HAP-1 (cell line): ENCODE data around the gene NAPEPLD.
A peak's percentile ranks its signal among the peaks of the same experiment; 100 is the strongest.
"Not testable (repeated sequence)": the region's sequence is repeated elsewhere in the genome, so short reads cannot be mapped to it uniquely, and the experiment has no call there.

ENCODE experiments used
- DNase-seq, 2 experiments: peaks; one replicate each; pipeline ENCODE4 v3.0.0-alpha.2; 2016 to 2020; ENCODE audit warnings: low spot score in 2 of 2
- H3K27me3 ChIP-seq: fragments of 250-450 bp; sonication (Bioruptor Pico); 2 replicates; pipeline ENCODE4 v1.5.1; 2020; ENCODE audit warnings: low read depth, mild to moderate bottlenecking, moderate library complexity
- H3K36me3 ChIP-seq: fragments of 250-450 bp; sonication (Bioruptor Pico); replicated peaks from 2 replicates; pipeline ENCODE4 v1.5.1; 2020; ENCODE audit warnings: mild to moderate bottlenecking
- H3K4me1 ChIP-seq: fragments of 250-450 bp; sonication (Bioruptor Pico); 2 replicates; pipeline ENCODE4 v1.5.1; 2020; ENCODE audit warnings: mild to moderate bottlenecking
- H3K4me3 ChIP-seq: fragments of 250-450 bp; sonication (Bioruptor Pico); 2 replicates; pipeline ENCODE4 v1.5.1; 2020; ENCODE audit warnings: mild to moderate bottlenecking, moderate library complexity
- H3K9me3 ChIP-seq: fragments of 250-450 bp; sonication (Bioruptor Pico); 2 replicates; pipeline ENCODE4 v1.5.1; 2020; ENCODE audit warnings: mild to moderate bottlenecking, moderate library complexity
- in situ Hi-C: fragments of 300-500 bp; cut with MboI; formaldehyde crosslinking; loops from 3 replicates; pipeline ENCODE4 v1.14.3; 2020; ENCODE audit warnings: low sequenced_read_pairs, inconsistent platforms, mixed read lengths

The NAPEPLD gene

DNA sequence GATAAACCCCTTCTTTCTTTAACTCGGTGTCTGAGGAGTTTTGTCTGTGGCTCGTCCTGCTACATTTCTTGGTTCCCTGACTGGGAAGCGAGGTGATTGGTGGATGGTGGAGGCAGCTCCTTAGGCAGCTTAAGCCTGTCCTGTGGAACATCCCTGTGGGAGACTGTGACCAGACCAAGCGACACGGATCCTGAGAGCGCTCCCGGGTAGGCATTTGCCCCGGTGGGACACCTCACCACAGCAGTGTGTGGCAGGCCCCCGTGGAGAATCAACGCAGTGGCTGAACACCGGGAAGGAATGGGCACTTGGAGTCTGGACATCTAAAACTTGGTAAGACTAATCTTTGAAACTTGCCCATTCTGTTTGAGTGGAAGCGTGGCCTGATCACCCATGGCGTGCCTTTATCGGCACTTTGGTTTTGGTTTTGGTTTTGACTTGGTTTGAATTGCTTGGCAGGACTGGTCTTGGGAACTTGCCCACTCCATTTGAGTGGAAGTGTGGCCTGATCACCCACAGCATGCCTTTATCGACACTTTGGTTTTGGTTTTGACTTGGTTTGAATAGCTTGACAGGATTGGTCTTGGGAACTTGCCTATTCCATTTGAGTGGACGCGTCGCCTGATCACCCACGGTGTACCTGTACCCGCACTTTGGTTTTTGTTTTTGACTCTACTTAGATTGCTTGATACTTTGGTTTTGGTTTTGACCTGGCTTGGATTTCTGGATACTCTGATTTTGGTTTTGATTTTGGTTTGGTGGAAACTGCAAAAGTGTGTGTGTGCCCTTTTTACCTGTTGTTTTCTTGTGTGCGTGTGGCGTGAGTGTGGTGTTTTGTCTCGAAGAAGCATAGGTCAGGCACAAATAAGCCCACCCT is 4.1 kb upstream of the NAPEPLD start:
- H3K4me1 ChIP-seq, DNase-seq, H3K36me3 ChIP-seq, H3K27me3 ChIP-seq, in situ Hi-C loops, H3K9me3 ChIP-seq, H3K4me3 ChIP-seq: not testable (repeated sequence)

DNA sequence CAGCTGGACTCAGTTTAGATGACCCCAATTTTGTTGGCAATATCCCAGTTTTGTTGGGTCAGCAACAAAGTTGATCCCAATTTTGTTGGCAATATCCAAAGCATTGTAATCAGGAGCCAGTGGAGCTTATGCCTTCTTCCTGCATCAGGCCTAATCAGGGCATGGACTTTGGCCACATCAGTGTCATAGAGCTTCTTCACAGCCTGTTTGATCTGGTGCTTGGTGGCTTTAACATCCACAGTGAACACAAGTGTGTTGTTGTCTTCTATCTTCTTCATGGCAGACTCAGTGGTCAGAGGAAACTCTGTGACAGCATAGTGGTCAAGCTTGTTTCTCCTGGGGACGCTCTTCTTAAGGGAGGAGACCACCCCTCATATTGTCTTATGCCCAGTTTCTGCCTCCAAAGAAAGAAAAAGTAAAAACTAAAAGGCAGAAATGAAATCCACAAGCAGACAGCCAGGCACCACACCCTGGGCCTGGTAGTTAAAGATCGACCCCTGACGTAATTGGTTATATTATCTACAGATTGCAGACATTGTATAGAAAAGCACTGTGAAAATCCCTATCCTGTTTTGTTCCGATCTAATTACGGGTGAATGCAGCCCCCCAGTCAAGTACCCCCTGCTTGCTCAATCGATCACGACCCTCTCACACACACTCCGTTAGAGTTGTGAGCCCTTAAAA is 3.2 kb upstream of the NAPEPLD start:
- H3K4me1 ChIP-seq, H3K36me3 ChIP-seq, H3K4me3 ChIP-seq, DNase-seq, in situ Hi-C loops, H3K9me3 ChIP-seq, H3K27me3 ChIP-seq: not testable (repeated sequence)

DNA sequence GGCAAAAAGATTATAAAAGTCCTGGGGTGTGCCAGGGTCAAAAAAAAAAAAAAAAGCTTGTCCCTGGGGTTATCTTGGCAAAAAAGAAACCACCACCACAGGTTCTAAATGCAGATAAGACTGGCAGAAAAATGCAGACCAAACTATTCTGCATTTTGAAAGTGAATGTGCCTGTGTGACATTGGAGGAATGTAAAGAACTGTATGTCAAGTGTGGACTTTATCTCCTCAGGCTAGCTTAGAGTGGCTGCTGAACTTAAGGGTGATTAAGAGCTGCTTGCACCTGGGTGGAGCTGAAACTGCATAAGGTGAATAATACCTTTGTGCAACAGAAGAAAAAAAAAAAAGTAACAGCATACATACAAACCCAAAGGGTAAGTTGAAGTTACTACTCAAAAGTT is 1.3 kb upstream of the NAPEPLD start:
- H3K27me3 ChIP-seq, result no peaks in the 10 kb centered on the region
- DNase-seq, result no peak
- H3K4me1 ChIP-seq, result peaks cover 18% of the 10 kb centered on the region
- H3K4me3 ChIP-seq, result no peak overlapping the region
- in situ Hi-C loops, result no loop called here
- no peaks in the 10 kb centered on the region for H3K9me3 ChIP-seq
- H3K36me3 ChIP-seq, result no peaks in the 10 kb centered on the region

DNA sequence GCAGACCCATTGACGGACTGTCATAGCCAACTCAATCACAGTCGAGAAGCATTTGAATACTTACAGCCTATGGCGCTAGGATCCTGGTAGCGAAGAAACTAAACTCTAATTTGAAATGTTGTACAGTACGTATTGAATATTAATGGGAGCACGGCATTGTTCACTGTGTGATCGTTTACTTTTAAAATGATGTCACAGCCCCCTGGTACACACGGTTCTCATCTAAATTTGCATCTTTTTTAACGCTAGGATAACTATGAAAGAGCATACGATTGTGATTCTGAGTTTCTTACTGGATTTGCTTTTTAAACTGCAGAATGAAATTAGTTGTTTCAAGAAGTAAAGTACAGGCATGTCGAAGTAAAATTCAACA is 895 bp upstream of the NAPEPLD start:
- no peaks in the 10 kb centered on the region for H3K36me3 ChIP-seq
- H3K9me3 ChIP-seq, result no peaks in the 10 kb centered on the region
- peaks cover 18% of the 10 kb centered on the region for H3K4me1 ChIP-seq
- in situ Hi-C loops, result no loop called here
- H3K27me3 ChIP-seq, result no peaks in the 10 kb centered on the region
- H3K4me3 ChIP-seq, result peak overlapping the region; percentile 49
- DNase-seq, result no peak

DNA sequence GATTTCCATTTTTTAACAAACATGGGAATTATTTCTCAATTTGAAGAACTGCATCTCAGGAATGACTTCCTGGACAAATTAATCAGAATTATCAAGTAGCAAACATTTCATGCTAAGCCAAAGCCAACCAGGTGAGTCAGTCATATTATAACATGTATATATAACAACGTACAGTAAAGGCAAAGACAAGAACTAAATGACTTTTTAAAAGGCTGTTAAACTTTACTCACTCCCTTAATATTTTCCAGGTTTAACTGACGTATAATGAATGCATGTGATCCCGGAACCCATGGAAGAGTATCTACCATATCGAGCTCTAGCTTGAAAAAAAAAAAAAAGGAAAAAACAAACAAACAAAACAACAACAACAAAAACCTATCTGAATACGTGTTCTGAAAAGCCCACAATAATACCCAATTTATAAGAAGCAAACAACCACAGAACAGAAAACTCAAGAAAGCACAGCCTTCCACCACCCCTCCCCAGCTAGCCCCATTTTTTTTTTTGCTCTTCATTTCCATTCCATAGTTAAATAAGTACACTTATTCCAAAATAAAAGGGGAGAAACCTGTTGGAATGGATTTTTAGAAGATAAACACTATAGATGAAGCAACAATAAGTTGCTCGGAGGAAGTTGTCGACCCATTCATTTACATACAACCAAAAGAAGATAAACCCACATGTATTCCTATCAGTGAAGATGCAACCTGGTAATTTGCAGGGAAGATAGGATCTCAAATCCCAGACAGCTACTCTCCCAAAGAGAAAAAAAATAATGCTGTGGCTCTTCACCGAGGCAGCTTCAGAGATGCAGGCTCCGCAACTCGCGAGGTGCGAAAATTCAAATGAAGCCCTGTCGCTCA is 537 bp downstream of the NAPEPLD start:
- H3K36me3 ChIP-seq, result no peaks in the 10 kb centered on the region
- H3K4me3 ChIP-seq, result peak overlapping the region; percentile 49
- H3K9me3 ChIP-seq, result no peaks in the 10 kb centered on the region
- H3K4me1 ChIP-seq, result peaks cover 18% of the 10 kb centered on the region
- DNase-seq, result no peak
- in situ Hi-C loops, result no loop called here
- no peaks in the 10 kb centered on the region for H3K27me3 ChIP-seq

DNA sequence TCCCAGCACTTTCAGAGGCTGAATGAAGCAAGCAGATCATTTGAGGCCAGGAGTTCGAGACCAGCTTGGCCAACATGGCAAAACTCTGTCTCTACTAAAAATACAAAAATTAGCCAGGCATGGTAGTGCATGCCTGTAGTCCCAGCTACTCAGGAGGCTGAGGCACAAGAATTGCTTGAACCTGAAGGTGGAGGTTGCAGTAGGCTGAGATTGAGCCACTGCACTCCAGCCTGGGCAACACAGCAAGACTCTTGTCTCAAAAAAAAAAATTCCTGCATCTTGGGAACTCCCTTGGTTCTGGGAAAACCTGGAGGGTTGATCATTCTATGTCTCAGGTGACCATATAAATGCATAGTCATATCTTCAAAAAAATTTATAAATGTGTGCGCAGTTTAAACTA is 4.1 kb downstream of the NAPEPLD start:
- H3K9me3 ChIP-seq, H3K27me3 ChIP-seq, in situ Hi-C loops: not testable (repeated sequence)

DNA sequence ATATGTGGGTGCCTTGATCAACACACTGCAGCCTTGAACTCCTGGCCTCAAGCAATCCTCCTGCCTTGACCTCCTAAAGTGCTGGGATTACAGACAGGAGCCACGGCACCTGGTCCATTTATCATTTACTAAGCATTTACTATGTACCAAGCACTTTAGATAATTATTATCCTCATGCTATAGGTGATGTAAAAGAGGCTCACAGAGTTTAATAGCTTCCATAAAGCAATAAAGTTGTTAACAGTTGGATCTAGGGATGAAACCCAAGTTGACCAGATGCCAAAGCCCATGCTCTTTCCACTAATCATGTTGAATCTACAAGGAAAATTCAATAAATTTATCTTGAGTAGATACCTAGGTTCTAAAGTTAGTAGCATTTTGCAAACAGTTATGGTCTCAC is 5.0 kb downstream of the NAPEPLD start:
- no peak for DNase-seq
- Histone ChIP-seq H3K4me1 (peaks cover 12% of the 10 kb centered on the region), H3K27me3 (no peaks in the 10 kb centered on the region), H3K9me3 (no peaks in the 10 kb centered on the region), H3K36me3 (no peaks in the 10 kb centered on the region), H3K4me3 (no peak overlapping the region)
- in situ Hi-C loops, result no loop called here

More for the DNA sequence above, 4.1 kb downstream of the NAPEPLD start:
- H3K4me1 ChIP-seq, result peaks cover 16% of the 10 kb centered on the region
- H3K4me3 ChIP-seq, DNase-seq, H3K36me3 ChIP-seq: not testable (repeated sequence)

DNA sequence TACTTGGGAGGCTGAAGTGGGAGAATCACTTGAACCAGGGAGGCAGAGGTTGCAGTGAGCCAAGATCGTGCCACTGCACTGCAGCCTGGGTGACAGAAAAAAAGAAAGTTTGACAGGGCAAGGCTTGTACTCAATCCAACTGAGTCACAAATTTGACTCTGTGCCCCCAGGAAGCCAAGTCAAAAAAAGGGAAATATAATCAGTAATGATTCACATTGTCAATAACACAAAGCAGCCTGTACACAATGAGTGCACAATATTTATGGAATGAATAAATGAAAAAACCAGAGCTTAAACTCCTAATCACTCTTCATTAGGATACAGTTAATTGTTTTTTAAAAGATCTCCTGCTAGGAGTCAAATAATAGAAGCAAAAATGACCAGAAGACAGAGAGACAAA is 6.4 kb downstream of the NAPEPLD start:
- Histone ChIP-seq H3K9me3 (no peaks in the 10 kb centered on the region), H3K27me3 (no peaks in the 10 kb centered on the region), H3K4me3 (no peak overlapping the region), H3K4me1 (peaks cover 12% of the 10 kb centered on the region), H3K36me3 (no peaks in the 10 kb centered on the region)
- no peak for DNase-seq
- in situ Hi-C loops, result no loop called here

DNA sequence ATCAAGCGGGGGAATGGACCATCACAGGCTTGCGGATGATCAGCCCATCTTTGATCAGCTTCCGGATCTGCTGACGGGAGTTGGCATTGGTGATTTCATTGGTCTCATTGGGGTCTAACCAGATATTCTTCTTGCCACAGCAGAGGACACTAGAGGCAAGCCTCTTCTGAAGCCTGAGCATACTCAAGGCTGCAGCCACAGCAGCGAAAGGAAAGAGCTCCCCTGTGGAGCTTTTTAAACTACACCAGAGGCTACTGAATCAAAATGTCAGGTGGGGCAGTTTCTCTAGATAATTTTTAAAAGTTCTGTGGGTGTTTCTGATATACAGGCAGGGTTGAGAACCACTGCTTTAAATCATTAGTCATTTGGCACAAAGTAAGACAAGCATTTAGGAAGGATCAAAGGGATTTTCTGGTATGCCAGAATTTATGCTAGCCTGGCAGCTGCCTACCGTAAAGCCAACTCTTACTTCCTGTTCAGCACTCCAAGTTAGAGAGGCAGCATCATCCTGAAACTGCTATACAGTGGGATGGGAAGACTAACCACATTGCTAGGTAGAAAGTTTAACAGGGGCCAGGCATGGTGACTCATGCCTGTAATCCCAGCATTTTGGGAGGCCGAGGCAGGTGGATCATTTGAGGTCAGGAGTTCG is 7.0 kb downstream of the NAPEPLD start:
- peaks cover 7% of the 10 kb centered on the region for H3K4me1 ChIP-seq
- no peaks in the 10 kb centered on the region for H3K36me3 ChIP-seq
- no peak for DNase-seq
- no peaks in the 10 kb centered on the region for H3K9me3 ChIP-seq
- no peak overlapping the region for H3K4me3 ChIP-seq
- H3K27me3 ChIP-seq, result no peaks in the 10 kb centered on the region
- in situ Hi-C loops, result no loop called here

DNA sequence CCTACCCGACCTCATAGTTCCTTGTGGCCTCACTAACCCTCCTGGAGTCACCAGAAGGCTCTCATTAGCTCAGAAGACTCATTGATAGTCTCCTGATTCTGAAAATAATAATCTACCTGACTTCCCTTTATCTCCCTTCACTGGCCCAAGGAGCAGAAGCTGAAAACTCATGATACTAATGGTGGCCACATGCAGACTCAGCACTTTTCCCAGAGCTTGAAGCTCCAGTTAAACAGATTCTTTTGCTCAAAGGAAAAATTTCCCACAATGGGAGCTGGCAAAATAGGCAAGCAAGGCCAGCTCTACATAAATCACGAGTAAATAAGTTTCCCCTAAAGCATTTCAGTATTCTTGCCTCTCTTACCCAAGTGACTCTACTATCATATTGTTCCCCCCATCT is 8.2 kb downstream of the NAPEPLD start:
- Histone ChIP-seq H3K27me3 (no peaks in the 10 kb centered on the region), H3K9me3 (no peaks in the 10 kb centered on the region), H3K36me3 (no peaks in the 10 kb centered on the region), H3K4me3 (no peak overlapping the region), H3K4me1 (peaks cover 1% of the 10 kb centered on the region)
- DNase-seq, result no peak
- in situ Hi-C loops, result no loop called here

DNA sequence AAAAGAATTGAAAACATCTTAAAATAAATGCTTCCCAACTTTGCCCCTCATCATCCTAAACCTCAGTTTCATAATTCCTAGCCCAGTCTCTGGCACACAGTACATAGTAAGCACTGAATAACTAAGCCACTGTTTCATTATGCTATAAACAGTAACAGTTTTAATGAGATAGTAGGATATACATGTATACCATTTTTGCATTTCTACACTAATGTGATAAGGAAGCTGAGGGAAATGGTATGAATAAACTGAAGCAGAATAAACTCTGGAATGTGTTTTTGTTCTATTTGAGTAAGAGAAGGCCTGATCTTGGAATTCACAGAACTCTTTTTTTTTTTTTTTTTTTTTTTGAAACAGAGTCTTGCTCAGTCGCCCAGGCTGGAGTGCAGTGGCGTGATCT is 8.8 kb downstream of the NAPEPLD start:
- DNase-seq, result no peak
- H3K36me3 ChIP-seq, result no peaks in the 10 kb centered on the region
- H3K27me3 ChIP-seq, result no peaks in the 10 kb centered on the region
- no peak overlapping the region for H3K4me3 ChIP-seq
- no peaks in the 10 kb centered on the region for H3K9me3 ChIP-seq
- H3K4me1 ChIP-seq, result peaks cover 8% of the 10 kb centered on the region
- in situ Hi-C loops, result no loop called here

DNA sequence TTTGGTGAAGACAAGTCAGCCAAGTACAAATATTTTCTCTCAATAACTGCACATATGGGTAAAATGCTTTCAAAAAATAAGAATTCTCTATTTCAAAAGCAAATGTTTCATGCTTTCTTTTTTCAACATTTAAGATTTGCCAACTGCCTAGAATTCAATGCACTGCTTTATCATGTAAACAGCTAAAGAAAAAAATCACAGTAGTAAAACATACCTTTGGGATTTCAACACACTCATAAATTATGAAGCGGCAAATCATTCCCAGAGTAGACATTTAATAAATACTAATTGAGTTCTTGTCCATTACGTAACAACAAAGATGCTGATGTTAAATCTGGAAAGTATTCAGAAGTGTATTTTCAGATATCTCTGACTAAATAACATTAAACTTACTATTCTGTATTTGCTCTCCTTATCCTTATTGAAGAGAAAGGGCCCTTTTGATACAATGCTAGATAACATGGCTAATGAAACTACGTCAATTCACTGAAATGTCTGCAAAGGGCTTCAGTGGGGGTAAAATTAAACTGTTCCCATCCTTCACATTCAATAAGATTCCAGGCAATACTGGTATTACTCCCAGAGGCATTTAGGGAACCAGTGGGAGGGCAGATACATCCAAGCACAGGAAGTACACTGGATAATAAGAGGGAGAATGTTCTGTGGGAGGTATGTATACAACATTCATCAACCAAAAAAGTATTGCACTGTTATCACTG is 13.9 kb downstream of the NAPEPLD start:
- Histone ChIP-seq H3K36me3 (no peaks in the 10 kb centered on the region), H3K4me1 (peaks cover 13% of the 10 kb centered on the region), H3K27me3 (no peaks in the 10 kb centered on the region), H3K9me3 (no peaks in the 10 kb centered on the region), H3K4me3 (no peak overlapping the region)
- in situ Hi-C loops, result no loop called here
- no peak for DNase-seq
